GM18498 (cell line): ENCODE data around the gene SSRP1.
A peak's percentile ranks its signal among the peaks of the same experiment; 100 is the strongest.
"Not testable (repeated sequence)": the region's sequence is repeated elsewhere in the genome, so short reads cannot be mapped to it uniquely, and the experiment has no call there.

ENCODE experiments used
- ATAC-seq: cut with Tn5 transposase; IDR thresholded peaks from one replicate; pipeline ENCODE4 v1.9.1; 2021; ENCODE audit warnings: mild to moderate bottlenecking, moderate library complexity; ENCODE audit not compliant: unreplicated experiment

The SSRP1 gene, protein sequence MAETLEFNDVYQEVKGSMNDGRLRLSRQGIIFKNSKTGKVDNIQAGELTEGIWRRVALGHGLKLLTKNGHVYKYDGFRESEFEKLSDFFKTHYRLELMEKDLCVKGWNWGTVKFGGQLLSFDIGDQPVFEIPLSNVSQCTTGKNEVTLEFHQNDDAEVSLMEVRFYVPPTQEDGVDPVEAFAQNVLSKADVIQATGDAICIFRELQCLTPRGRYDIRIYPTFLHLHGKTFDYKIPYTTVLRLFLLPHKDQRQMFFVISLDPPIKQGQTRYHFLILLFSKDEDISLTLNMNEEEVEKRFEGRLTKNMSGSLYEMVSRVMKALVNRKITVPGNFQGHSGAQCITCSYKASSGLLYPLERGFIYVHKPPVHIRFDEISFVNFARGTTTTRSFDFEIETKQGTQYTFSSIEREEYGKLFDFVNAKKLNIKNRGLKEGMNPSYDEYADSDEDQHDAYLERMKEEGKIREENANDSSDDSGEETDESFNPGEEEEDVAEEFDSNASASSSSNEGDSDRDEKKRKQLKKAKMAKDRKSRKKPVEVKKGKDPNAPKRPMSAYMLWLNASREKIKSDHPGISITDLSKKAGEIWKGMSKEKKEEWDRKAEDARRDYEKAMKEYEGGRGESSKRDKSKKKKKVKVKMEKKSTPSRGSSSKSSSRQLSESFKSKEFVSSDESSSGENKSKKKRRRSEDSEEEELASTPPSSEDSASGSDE

DNA sequence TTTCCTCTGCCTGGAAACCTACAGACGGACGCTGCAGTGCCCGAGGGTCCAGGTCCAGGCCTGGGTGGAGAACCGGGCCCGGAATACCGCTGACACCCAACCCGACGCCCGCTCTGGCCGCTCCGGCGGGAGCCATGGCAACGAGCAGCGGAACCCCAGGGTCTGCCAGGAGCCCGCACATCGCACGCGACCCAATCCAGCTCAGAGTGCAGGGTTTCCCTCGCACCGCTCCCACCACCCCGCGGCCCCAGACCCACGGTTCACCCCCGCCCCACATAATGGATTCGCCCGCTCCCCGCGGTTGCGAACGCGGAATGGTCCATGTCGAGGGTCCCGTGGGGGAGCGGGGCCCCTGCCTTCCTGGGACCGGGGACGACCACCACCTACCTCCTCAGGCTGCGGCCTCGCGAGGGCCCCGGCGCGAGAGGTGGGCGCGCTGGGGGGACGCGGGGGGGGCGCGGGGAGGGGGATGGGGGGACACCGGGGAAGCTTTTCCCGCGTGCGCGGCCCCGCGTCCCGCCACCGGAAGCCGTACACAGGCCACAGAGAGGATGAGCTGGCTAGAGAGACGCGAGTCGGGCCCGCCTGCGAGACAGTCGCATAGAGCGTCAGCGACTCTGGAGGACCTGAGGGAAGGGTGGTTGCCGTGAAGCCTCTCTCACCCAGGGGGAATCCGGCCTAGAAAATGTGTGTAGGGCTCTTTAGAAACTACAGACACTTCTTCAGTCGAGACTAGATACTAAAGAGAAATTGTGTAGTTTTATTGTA, at the start of gene SSRP1:
Gene SSRP1 (minus strand): TSS at position 550 of the 768 bp plus-strand sequence. CDS start 771 bp downstream, outside the sequence.
- ATAC-seq = peak; percentile 99

DNA sequence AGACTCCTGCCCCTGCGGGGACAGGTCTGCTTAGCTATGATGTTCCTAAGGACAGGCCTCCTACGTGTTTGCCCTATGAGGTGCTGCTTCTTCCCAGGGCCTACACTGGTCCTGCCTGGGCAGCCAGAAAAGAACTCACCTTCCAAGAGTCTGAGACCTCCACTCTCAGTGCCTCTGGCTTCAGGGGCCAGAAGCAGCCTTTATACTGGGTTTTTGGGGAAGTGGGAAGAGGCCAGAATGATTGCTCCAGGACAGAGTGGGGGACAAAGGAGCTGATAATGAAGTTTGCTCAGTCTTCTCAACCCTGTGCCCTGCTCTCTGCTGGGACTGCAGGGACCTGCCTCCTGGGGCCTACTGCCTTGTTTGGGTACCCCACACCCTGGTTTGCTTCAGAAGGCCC, 45.3 kb upstream of the SSRP1 start, which contains the start of gene PRG3:
Gene PRG3 (minus strand): TSS at position 176 of the 400 bp plus-strand sequence. CDS start 442 bp downstream, outside the sequence.
- no peak for ATAC-seq

DNA sequence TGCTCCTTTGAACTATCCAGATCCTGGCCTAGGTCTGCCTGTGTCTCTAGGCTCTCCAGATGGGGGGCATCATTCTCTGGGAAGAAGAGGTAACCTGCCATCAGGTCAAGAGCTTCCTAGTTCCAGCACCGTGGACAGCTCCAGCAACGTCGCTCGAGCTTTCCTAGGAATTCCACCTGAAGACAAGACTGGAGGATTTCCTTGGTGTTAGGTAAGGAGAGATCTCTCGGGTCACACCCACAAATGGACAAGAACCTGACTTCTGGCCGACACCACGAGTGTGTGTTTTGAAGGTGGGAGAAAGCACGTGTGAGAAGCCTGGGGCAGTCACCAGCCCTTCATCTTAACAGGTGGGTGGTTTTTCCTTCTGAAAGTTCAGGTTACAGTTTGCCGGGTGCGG, 44.0 kb upstream of the SSRP1 start:
- ATAC-seq = no peak

DNA sequence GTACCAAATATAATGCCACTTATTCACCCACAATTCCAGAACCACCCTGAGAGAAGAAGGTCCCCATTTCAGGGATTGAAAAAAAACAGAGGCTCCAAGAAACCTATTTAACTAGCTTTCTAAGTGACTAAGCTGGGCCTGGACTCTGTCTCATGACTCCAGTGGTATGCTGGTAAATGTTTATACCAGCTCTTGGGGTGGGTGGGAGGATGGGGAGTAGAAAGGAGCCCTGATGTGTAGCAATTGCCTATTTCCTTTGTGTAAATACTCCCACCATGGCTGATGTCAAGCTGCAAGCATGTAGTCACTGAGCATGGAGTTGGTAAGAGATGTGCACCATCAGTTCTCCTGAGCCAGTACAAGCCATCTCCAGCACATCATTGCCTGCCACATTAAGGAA, 42.5 kb upstream of the SSRP1 start:
- no peak for ATAC-seq

DNA sequence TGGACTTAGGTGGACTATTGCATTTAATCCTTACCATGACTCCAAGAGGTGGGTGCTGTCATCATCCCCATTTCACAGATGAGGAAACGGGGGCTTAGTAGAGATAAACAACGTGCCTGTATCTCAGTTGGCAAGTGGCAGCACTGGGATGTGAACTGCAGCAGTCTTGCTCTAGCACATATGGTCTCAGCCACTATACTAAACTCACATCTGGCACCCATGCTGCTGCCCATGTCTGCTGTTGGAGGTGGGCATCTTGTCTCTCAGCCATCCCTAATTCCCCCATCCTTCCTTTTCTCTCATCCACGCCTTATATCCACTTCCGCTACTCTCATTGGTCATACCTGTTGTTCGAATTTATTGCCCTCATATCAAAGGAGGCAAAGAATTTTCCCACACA, 41.4 kb upstream of the SSRP1 start:
- no peak for ATAC-seq

DNA sequence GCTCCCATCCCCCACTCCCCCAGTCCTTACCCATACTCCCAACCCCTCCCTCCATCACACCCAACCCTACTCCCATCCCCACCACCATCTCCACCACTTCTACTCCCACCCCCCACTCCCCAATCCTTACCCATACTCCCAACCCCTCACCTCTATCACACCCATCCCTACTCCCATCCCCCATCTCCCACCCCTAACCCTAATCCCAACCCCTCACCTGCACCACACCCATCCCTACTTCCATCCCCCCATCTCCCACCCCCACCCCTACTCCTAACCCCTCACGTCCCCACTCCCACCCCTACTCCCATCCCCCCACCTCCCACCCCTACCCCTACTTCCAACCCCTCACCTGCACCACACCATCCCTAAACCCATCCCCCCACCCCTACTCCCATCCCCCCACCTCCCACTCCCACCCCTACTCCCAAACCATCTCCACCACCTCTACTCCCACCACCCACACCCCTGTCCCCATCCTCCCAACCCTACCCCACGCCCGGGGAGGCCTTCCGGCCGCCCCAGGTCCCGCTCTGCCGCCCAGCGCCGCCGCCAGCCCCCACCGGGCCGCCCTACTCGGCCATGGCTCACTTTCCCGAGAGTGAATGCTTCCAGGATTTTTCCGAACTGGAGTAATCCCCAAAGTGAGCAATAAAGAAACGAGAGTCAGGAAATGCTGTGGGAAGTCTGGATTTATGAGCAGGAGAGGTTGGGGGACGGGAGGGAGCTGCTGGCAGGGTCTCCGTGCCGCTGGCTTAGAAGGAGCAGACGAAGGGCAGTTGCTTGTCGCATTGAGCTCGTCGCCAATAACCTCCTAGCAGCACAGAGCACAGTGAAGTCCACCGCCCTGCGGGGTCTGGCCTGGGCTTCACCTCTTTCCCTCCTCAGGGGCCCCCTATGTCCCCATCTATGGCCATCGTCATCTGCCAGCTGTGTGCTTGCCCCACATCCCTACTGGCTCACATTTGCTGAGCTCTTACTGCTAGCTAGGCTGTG, 40.7 kb upstream of the SSRP1 start:
- no peak for ATAC-seq

DNA sequence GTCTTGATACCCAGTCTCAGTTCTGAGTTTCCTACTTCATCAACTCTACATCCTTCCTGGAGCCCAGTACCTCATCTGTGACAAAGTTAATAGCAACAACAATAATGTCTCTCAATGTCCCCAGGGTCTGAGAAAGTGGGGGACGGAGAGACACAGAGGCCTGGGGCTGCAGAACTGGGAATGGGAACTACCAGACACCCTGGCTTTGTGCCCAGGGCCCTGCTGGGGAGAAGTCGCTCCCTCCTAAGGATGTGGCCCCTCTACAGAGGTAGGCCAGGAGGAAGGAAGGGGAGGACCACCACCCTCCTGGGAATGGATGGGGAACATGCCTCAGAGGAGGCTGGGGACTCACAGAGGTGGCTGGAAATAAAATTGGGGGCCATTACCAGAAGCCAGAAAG, 39.8 kb upstream of the SSRP1 start:
- no peak for ATAC-seq

DNA sequence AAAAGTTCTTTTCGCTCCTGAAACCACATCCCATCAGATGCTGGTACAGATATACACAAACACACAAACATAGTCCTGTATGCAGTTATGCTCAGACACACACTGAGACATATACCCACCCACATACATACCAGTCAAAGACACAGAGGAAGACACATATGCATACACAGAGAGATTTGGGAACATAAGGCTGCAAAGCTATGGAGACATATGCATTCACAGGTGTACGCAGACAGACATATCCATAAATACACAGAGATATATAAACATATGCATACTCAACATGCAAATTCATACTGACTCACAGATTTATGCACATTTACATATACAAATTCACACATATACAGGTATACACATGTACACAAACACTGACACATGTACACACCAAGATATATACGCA, 39.3 kb upstream of the SSRP1 start:
- no peak for ATAC-seq

DNA sequence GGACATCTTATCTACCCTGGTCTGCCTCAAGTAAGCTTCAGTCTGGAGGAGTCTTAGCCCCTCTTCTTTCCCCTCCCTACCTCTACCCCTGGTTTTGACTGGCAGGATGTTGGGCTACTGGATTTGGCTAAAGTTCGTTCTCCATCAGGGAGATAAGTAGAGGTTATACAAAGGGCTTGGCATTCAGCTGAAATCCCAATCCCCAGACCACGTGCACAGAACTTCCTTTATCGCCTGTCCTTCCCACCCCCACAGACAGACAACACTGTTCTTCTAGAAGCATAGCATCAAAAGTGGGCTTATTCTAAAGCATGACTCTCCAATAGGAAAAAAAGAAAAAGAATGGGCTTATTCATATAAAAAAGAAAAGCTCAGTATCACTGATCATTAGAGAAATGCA, 37.5 kb upstream of the SSRP1 start:
- ATAC-seq = no peak

DNA sequence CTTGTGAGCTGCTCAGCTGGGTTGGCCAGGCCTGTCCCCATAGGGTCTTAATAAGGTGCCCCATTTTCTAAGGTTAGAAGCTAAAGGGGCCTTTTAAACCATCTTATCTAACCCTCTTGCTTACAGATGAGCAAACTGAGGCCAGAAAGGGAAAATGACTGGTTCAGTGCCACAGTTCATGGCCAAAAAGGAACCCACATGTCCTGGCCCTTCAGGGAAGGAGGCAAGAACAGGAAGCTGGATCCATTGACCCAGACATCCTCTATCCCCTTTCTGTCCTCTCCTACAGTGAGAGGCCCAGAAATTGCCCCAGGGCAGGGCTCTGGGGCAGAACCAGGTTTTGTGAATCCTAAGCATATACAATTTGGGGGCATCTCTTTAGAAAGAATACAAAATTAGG, 35.2 kb upstream of the SSRP1 start:
- no peak for ATAC-seq

DNA sequence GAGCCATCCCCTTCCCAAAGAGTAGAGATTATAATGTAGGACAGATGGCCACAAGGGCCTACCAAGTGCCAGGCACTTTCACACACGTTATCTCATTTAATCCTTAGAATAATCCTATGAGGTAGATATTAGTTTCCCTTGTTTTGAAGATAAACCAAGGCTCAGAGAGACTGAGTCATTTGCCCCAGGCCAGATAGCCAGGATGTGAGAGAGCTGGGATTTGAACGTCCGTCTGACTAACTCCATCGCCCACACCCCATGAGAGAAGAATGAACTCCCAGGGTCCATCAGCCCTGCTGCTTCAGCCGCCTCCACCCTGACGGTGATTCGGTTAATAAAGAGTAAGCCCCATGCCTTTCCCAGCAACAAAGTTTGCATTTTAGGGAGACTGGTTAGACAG, 34.6 kb upstream of the SSRP1 start:
- ATAC-seq = no peak

DNA sequence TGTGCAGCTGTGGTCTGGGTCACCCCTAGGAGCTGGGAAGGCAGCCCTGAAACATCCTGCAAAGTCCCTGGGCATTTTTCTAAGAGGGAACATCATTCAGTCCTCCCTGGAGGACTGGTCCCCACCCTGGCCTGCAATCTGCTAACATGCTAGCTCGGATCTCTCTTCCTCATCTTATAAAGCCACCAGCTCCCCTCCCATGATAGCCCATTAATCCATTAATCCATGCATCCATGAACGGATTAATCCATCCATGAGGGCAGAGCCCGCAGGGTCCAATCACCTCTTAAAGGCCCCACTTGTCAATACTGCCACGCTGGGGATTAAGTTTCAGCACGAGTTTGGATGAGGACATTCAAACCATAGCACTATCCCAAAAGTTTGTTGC, 33.1 kb upstream of the SSRP1 start:
- ATAC-seq = no peak

DNA sequence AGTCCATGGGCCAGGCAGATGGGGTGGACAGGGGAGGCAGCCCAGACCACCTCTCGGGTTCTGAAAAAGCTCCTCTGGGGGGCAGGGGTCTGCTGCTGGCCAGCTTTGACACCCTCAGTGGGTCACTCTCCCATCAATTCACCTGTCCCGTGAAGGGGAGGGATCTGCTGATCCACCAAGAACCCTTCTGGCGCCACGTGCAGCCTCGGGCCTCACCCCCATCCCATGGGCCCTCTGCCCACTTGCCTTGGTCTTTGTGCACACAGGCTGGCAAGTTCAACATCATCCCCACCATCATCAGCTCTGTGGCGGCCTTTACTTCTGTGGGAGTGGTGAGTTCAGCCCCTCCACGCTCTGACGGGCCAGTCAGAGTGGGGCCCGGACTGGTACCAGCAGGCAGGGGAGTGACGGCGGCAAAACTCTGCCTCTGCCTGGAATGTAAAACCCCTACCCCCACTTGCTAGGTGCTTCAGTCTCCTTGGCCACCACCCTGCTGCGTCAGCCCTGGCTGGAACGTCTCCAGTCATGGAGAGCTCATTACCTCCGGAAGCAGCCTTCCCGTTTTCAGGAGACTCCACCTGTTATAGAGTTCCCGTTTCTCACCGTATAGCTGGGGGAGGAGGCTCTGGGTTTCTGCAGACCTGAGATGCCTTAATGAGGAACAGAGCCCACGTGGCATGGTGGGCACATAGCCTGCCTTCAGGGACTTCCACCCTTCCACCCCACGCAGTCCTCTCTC, 32.6 kb upstream of the SSRP1 start:
- no peak for ATAC-seq

DNA sequence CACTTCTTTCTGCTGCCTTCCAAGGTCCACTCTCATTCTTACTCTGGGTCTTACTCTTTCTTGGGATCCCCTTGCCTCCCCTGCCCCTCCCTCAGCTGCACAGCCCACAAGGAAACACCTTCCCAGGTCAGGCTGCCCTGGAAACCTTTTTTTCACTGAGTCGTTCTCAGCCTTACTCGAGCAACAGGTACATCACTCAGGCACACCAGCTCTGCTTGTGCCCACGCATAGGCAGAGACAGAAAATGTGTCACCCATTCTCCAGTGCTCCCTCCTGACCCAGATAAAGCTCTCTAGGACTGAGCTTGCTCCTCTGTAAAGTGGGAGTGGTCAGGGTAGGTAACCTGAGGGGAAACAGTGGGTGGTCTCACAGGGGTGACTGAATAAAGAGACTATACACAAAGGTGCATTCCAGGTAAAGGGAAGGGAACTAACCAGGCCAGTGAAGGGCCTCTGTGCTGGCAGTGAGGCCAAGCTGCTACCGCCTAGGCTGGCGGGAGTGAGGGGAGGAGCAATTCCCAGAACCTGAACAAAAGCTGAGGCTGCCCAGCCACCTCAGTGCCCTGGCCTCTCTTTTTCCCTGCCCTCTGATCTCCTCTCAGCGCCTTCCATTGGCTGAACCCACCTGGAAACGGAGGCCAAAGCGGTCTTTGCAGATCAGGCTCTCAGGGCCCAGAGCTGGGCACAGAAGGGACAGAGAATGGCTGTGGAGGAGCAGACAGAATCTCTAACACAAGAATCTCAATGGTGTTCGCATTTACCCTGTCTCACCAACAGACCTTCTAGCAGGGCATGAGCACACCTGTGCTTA, 29.4 kb upstream of the SSRP1 start:
- ATAC-seq = no peak

DNA sequence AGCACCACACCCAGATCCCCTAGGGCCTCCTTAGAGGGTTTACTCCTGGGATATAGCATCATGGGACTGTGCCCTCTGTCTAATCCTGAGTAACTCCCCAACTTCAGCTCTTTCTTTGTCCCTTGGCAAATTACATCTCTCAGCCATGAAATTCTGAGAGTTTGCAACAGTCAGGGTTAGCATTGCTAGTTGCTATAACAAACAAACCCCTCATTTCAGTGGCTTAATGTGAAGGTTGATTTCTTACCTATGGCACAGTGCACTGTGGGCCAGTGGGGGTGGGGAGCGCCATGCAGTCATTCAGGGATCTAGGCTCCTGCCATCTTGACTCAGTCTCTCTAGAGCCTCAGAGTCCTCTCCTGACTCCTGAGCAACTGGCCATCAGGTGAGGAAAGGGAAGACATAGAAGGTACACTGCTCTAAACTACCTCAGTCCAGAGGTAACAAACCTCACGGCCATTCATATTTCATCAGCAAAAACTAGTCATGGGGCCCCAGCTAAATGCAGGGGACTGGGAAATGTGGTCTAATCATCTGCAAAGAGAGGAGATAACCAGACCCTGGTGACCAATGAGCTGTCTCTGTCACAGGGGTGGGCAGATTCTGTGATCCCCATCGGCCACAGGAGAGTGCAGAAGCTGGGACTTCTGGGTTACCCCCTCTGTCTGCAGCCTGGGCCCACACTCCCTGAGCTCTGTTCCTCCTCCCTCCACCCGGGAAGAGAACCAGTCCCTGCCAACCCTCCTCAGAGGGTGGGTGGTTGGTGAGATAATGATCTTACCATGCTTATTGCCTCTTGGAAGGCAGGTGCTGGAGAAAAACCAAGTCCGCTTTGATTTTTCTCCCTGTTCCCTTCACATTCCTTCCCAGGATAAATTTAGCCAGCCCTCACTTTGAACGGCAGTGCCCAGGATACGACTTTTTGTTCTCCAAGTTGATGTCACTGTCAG, 27.7 kb upstream of the SSRP1 start:
- ATAC-seq = no peak

DNA sequence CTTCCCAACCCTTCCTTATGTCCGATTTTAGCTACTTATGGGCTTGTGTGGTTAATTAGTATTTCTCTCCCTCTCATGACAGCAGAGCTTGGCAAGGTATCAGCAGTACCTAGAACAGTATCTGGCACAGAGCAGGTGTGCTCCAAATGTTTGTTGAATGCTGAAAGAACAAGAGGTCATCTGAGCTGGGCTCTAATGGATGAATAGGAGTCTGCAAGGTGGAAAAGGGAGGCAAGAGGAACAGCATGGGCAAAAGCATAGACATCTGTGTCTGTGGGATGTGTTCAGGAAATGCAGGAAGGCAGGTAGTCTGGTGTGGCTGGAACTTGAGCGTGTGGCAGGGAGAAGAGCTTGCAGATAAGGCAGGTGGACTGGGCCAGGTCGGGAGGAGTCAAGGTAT, 26.2 kb upstream of the SSRP1 start:
- no peak for ATAC-seq

DNA sequence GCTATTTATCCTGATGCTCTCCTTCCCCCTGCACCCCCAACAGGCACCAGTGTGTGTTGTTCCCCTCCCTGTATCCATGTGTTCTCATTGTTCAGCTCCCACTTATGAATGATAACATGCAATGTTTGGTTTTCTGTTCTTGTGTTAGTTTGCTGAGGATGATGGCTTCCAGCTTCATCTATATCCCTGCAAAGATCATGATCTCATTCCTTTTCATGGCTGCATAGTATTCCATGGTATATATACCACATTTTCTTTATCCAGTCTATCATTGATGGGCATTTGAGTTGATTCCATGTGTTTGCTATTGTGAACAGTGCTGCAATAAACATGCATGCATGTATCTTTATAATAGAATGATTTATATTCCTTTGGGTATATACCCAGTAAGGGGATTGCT, 25.7 kb upstream of the SSRP1 start:
- ATAC-seq = not testable (repeated sequence)

DNA sequence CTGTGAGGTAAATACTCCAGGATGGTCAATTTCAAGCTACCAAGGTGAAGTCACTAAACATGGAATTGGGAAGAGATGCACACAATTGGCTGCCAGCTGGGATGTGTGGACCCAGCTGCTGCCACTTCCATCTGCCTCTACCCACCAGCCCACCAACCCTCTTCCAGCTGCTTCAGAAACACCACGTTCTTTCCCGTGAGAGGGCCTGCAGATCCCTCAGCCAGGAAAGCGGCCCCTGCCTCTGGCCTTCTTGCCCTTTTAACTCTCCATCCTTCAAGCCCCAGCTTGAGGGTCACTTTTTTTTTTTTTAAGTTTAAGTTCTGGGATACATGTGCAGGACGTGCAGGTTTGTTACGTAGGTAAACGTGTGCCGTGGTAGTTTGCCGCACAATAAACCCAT, 25.3 kb upstream of the SSRP1 start:
- no peak for ATAC-seq
